IPS-15b (cell line): Measurements from ENCODE around the gene CAMSAP3.
"Not testable (repeated sequence)": the region's sequence is repeated elsewhere in the genome, so short reads cannot be mapped to it uniquely, and the experiment has no call there.

Experiments used
- H3K27me3 ChIP-seq: one replicate; pipeline ENCODE4 v1.6.1; 2013; ENCODE audit warnings: low read length; ENCODE audit not compliant: control insufficient read depth, insufficient read depth
- H3K36me3 ChIP-seq: one replicate; pipeline ENCODE4 v1.6.1; 2013; ENCODE audit warnings: low read length; ENCODE audit not compliant: control insufficient read depth, insufficient read depth
- H3K4me1 ChIP-seq: one replicate; pipeline ENCODE4 v1.6.1; 2013; ENCODE audit warnings: mild to moderate bottlenecking, low read length; ENCODE audit not compliant: control insufficient read depth, insufficient read depth
- H3K4me3 ChIP-seq: one replicate; pipeline ENCODE4 v1.5.1; 2013; ENCODE audit warnings: low read depth, low read length
- H3K9ac ChIP-seq: one replicate; pipeline ENCODE4 v1.6.1; 2013; ENCODE audit warnings: low read depth, mild to moderate bottlenecking, low read length
- H3K9me3 ChIP-seq: one replicate; pipeline ENCODE4 v1.6.1; 2013; ENCODE audit warnings: mild to moderate bottlenecking, low read length; ENCODE audit not compliant: control insufficient read depth, insufficient read depth

The CAMSAP3 gene

DNA sequence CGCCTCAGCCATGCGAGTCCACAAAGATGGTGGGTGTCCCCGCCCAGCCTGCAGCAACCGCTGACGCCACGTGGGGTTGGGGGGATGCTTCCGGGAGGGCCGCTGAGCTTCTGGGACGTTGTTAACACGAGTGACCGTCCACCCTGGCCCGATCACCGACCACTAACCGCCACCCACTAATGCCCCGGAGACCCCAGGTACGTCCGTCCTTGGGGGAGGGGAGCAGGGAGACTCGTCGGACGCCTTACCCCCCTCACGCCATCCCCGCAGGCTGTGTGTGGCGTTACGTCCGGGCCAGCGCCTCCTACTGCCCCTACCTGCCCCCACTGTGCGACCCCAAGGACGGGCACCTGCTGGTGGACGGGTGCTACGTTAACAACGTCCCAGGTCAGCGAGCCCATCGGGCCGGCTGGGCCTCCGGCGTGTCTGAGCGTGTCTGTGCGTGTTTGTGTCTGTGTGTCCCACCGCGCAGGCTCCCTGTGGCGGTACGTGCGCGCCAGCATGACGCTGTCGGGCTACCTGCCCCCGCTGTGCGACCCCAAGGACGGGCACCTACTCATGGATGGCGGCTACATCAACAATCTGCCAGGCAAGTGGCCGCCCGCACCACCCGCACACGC lies 38.9 kb upstream of the CAMSAP3 start:
- H3K4me1 ChIP-seq: no peaks in the 10 kb centered on the region
- H3K4me3 ChIP-seq: no peak overlapping the region
- no peaks in the 10 kb centered on the region for H3K27me3 ChIP-seq
- H3K36me3 ChIP-seq: peaks cover 33% of the 10 kb centered on the region
- no peak overlapping the region for H3K9ac ChIP-seq
- H3K9me3 ChIP-seq: no peaks in the 10 kb centered on the region

DNA sequence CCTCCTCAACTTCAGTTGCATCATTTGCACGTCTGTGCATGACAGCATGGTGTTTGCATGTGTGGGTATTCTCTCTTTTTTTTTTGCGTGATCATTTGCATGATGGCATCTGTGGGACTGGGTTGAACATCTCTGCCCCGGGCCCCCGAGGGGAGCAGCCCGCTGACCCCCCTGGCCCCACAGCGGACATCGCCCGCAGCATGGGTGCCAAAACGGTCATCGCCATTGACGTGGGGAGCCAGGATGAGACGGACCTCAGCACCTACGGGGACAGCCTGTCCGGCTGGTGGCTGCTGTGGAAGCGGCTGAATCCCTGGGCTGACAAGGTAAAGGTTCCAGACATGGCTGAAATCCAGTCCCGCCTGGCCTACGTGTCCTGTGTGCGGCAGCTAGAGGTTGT lies 37.0 kb upstream of the CAMSAP3 start:
- Histone ChIP-seq H3K9ac (no peak overlapping the region), H3K9me3 (no peaks in the 10 kb centered on the region), H3K36me3 (peaks cover 33% of the 10 kb centered on the region), H3K4me3 (no peak overlapping the region), H3K27me3 (no peaks in the 10 kb centered on the region), H3K4me1 (no peaks in the 10 kb centered on the region)

DNA sequence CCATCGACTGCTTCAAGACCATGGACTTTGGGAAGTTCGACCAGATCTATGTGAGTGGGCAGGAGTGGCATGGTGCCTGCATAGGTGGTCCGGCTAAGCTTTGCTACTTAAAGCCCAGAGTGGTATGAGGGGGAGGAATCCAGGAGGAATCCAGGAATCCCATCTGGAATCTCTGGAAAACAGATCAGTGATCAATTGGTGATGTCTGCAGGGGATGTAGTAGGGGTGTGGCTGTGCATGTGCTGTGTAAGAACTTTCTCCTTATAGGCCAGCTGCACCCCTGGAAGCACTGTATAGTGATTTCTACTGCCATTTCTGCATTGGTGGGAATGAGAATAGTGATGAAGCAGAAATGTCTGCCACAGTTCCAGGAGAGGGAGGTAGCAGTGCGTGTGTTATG lies 36.6 kb upstream of the CAMSAP3 start:
- no peak overlapping the region for H3K9ac ChIP-seq
- H3K9me3 ChIP-seq: no peaks in the 10 kb centered on the region
- H3K4me3 ChIP-seq: no peak overlapping the region
- H3K4me1 ChIP-seq: no peaks in the 10 kb centered on the region
- H3K27me3 ChIP-seq: no peaks in the 10 kb centered on the region
- peaks cover 33% of the 10 kb centered on the region for H3K36me3 ChIP-seq

DNA sequence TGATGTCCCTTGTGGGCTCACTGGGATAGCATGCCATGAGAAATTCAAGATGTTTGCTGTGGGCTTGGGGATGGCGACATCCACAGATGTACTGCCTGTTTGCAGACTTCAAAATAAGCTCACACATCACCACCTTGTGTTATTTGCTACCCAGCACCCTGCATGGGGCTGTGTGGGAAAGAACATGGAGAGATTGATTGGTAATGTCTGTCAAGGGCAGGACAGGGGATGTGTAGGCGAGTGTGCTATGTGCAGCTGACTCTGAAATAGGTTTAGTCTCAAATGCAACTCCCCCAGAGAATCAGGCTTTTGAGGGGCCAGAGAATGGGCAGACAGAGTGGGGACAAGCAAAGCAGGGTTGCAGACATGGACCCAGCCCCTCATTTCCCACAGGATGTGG lies 35.4 kb upstream of the CAMSAP3 start:
- no peaks in the 10 kb centered on the region for H3K4me1 ChIP-seq
- peaks cover 30% of the 10 kb centered on the region for H3K36me3 ChIP-seq
- H3K4me3 ChIP-seq: no peak overlapping the region
- H3K27me3 ChIP-seq: no peaks in the 10 kb centered on the region
- no peaks in the 10 kb centered on the region for H3K9me3 ChIP-seq
- H3K9ac ChIP-seq: no peak overlapping the region

DNA sequence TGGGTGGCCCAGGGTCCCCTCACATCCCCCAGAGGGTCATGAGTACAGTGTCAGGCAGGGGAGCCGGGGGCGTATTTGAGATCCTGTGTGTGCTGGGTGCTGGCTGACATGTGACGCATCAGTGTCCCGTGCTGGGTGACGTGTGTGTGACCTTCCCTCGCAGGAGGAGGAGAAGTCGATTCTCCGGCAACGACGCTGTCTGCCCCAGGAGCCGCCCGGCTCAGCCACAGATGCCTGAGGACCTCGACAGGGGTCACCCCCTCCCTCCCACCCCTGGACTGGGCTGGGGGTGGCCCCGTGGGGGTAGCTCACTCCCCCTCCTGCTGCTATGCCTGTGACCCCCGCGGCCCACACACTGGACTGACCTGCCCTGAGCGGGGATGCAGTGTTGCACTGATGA lies 34.3 kb upstream of the CAMSAP3 start:
- Histone ChIP-seq H3K9me3 (no peaks in the 10 kb centered on the region), H3K9ac (no peak overlapping the region), H3K4me3 (no peak overlapping the region), H3K27me3 (no peaks in the 10 kb centered on the region), H3K36me3 (peaks cover 29% of the 10 kb centered on the region), H3K4me1 (no peaks in the 10 kb centered on the region)

DNA sequence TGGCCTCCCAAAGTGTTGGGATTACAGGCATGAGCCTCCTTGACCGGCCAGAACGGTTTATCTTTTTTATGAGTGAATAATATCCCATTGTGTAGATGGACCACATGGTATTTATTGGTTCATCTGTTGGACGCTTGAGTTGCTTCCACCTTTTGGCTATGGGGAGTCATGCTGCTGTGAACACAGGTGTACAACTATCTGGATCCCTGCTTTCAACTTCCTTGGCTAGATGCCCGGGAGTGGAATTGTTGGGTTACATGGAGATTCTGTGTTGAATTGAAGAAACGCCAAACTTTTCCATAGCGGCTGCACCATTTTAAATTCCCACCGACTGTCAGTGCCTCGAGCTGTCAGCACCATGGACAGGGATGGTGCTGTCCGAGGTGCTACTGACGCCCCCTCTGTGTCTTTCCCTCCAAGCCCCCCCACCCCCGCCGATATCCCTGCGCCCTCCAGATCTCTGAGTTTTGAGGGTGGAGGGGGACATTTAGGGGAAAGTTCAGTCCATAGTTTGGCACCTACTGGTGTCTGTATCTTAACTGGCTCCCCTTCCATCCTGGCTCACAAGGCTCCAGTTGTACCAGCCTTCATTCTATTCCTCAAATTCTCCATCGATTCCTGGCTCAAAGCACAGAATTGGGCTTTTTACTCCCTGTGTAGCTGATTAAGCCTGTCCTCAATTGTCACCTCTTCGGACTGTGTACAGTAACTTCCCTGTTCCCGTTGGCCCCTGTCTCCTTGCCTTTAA lies 32.8 kb upstream of the CAMSAP3 start:
- Histone ChIP-seq H3K27me3 (no peaks in the 10 kb centered on the region), H3K4me3 (no peak overlapping the region), H3K9ac (no peak overlapping the region), H3K36me3 (peaks cover 15% of the 10 kb centered on the region), H3K4me1 (no peaks in the 10 kb centered on the region), H3K9me3 (no peaks in the 10 kb centered on the region)

DNA sequence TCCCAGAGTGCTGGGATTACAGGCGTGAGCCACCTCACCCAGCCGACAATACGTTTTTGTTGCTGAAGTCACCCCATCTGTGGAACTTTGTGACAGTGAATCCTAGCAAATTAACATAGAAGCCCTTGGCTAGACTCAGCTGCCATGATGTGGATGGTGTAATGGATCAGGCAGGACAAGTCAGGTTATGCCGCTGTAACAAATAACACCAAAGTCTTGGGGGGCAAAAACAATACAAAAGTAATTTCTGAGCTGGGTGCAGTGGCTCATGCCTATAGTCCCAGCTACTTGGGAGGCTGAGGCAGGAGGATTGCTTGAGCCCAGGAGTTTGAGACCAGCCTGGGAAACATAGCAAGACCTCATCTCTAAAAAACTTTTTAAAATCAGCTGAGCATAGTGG lies 30.8 kb upstream of the CAMSAP3 start:
- no peaks in the 10 kb centered on the region for H3K9me3 ChIP-seq
- no peaks in the 10 kb centered on the region for H3K27me3 ChIP-seq
- no peak overlapping the region for H3K9ac ChIP-seq

DNA sequence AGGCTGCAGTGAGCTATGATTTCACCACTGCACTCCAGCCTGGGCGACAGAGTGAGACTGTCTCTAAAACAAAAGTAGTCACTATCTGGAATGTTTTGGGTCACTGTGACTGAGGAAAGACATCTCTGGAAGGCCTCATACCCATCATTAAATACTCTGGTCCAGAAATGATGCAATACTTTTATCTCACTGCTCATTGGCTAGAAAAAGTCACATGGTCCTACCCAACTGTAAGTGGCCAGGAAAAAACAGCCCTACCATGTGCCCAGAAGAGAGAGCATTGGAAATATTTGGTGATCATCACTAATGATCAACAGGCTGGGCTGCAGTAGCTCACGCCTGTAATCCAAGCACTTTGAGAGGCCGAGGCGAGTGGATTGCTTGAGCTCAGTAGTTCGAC lies 30.3 kb upstream of the CAMSAP3 start:
- H3K36me3 ChIP-seq: peaks cover under 1% of the 10 kb centered on the region
- no peak overlapping the region for H3K4me3 ChIP-seq
- no peaks in the 10 kb centered on the region for H3K4me1 ChIP-seq
- H3K27me3 ChIP-seq: no peaks in the 10 kb centered on the region
- no peaks in the 10 kb centered on the region for H3K9me3 ChIP-seq
- H3K9ac ChIP-seq: no peak overlapping the region

More for the DNA sequence above, 30.8 kb upstream of the CAMSAP3 start:
- peaks cover 2% of the 10 kb centered on the region for H3K36me3 ChIP-seq
- H3K4me3 ChIP-seq: no peak overlapping the region
- H3K4me1 ChIP-seq: no peaks in the 10 kb centered on the region

DNA sequence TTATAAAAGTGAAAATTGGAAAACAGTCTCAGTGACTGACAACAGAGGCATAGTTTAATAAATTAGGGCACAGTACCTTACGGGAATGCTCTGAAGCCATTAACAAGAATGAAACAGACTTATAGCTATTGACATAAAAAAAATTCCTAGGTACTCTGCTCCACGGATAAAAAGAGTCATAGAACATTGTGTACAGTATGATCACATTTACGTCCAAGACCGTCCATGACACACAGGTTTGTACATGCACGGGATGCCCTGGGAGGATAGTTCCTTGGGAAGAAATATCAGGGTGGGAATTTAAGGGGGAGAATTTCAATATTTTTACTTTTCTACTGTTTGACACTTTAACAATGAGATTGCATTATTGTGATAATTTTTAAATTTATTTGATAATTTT lies 24.9 kb upstream of the CAMSAP3 start:
- Histone ChIP-seq H3K9ac (no peak overlapping the region), H3K4me3 (no peak overlapping the region), H3K9me3 (no peaks in the 10 kb centered on the region), H3K4me1 (no peaks in the 10 kb centered on the region), H3K36me3 (no peaks in the 10 kb centered on the region), H3K27me3 (no peaks in the 10 kb centered on the region)

DNA sequence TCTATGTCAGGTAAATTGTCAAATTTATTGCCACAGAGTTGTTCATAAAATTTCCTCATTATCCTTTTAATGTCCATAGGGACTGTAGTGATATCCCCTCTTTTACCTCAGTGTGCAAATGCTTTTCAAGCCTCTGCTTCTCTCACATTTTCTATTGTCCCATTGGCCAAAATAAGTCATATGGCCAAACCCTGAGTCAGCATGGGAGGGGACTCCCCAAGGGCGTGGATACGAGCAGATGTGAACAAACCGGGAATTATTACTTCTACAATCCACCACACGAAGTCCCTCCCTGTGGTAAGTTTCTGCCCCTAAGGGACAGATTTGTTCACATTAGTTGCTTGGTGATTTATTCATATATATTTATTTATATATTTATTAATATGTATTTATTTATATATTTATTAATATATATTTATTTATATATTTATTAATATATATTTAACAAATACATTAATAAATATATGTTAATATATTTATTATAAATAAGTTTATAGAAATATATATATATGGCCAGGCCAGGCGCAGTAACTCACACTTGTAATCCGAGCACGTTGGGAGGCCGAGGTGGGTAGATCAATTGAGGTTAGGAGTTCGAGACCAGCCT lies 20.1 kb upstream of the CAMSAP3 start:
- Histone ChIP-seq H3K9ac (no peak overlapping the region), H3K4me1 (no peaks in the 10 kb centered on the region), H3K9me3 (no peaks in the 10 kb centered on the region), H3K27me3 (peaks cover 3% of the 10 kb centered on the region), H3K36me3 (no peaks in the 10 kb centered on the region), H3K4me3 (no peak overlapping the region)

DNA sequence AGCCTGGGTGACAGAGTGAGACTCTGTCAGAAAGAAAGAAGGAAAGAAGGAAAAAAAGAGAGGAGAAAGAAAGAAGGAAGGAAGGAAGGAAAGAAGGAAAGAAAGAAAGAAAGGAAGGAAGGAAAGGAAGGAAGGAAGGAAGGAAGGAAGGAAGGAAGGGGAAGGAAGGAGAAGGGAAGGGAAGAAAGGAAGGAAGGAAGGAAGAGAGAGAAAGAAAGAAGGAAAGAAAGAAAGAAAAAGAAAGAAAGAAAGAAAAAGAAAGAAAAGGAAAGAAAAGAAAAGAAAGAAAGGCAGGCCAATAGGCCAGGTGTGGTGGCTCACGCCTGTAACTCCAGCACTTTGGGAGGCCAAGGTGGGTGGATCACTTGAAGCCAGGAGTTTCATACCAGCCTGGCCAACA lies 18.2 kb upstream of the CAMSAP3 start:
- H3K4me3 ChIP-seq, H3K27me3 ChIP-seq, H3K4me1 ChIP-seq, H3K9me3 ChIP-seq, H3K36me3 ChIP-seq, H3K9ac ChIP-seq: not testable (repeated sequence)

DNA sequence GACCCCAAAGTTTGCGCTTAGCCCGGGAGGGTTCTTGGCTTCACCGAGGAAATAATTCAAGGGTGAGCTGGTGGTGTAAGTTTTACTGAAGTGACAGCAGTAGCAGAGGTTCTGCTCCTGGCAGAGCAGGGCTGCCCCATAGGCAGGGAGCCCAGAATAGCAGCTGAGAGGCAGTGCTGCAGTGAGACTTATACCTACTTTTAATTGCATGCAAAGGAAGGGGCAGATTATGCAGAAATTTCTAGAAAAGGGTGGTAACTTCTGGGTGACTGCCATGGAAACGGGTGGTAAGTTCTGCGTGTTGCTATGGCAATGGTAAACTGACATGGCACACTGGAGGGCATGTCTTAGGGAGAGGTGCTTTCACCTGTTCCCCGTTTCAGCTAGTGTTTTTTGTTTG lies 17.5 kb upstream of the CAMSAP3 start:
- H3K4me1 ChIP-seq: no peaks in the 10 kb centered on the region
- no peak overlapping the region for H3K9ac ChIP-seq
- peaks cover 3% of the 10 kb centered on the region for H3K27me3 ChIP-seq
- H3K4me3 ChIP-seq: no peak overlapping the region
- H3K36me3 ChIP-seq: no peaks in the 10 kb centered on the region
- H3K9me3 ChIP-seq: no peaks in the 10 kb centered on the region
